ENCODE data around the gene VPS26C.

Gene VPS26C

DNA sequence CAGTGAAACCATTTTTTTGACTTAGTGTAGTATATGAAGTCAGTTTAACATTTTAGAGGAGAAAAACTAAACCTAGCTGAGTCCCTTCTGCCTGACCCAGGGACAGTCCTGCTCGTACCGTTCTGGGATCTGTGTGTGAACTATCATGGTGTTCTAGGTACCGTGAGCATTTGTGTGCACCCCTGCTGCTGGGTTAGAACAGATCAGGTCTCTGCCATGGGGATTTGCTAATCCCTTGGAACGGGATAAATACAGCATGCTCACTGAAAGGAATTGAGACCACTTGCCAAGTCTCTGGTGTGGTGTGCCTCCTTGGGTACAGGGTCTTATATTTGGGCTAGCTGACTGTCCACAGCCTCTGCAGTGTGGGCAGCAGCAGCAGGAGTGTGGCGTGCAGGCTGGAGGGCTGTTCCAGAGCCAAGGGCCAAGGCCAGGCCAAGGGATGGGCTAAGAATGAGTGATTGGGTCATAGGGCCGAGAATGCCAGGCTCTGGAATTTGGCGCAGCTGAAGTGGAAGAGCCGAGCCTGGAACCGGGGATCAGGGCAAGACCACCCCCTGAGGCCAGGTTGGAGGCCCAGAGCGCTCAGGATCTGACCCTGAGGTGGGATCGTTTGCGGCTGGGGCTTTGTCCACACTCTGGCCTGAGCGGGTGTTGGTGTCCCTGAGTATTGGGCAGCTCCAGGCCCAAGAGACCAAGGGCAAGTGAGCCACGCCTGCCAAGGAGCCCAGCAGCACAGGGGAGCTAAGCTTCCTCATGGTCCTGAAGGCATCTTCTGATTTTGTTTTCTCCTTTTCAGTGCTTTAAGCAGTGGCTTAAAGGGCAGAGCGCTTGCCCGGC, 66.3 kb downstream of the VPS26C start:
- no peak for DNase-seq

DNA sequence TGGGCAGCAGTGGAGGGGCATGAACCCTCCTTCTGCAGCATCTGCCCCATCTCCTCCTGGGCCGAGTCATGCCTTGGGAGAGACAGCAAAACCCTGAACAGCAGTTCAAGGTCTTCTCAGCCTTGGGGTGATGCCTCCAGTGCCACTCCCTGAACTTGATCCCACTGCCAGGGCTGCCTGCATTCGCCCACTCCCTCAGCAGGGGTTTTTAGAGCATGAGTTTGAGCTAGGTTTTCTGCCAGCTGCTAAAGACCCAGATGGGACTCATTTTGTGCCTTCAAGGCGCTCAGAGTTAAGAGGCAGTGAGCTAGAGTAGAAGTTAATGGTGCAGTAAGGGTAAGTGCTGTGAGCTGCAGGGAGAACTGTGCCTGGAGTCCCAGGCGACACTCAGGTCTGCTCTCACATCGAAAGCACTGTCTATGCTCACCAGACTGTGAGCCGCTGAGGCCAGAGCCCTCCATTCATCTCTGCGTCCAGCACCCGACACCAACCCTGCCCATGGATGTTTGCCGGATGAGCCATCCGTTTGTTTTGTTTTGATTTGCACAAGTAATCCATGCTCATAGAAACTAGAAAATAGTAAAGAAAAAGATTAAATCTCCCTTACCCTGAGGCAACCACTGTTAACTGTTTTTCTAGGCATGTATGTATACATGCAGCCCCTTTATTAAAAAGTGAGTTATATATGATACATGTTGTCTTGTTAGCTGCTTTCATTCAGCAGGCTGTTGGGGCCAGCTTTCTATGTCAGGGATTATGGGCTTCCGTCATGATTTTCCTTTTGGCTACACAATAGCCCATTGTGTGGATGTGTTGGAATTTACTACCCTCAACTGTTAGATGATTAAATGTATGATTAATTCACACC, 67.8 kb downstream of the VPS26C start:
- DNase-seq = no peak

DNA sequence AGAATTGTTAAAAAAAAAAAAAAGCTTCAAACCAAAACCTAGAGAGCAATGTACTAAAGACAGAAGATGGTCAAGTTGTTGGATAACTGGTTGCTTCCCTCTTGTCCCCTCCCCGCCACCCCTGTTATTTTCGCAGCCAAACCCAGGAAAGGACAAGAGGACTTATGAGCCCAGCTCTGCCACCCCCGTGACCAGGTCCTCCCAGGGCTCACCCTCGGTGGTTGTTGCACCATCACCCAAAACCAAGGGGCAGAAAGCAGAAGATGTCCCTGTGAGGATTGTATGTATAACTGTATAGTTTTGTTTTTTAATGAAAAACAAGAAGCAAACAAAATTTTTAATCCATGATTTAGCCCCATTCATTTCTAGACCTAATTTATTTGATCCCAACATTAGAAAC, 69.4 kb downstream of the VPS26C start:
- no peak for DNase-seq

DNA sequence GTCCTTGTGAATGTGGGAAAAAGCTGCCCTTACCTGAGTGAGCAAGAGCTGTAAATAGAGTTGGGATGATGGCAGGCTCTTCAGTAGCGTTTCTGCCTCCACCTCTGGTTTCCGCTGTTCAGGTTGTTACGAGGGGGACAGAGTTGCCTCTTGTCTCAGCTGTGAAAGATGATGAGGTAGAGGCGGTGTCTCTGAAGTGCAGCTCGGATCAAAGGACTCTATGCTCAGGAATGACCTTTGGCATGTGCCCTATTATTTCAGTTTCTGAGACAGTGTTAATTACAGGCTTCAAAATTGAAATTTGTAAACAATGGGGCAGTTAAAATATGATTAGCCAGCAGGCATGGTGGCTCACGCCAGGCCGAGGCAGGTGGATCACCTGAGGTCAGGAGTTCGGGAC, 70.3 kb downstream of the VPS26C start:
- DNase-seq = no peak

DNA sequence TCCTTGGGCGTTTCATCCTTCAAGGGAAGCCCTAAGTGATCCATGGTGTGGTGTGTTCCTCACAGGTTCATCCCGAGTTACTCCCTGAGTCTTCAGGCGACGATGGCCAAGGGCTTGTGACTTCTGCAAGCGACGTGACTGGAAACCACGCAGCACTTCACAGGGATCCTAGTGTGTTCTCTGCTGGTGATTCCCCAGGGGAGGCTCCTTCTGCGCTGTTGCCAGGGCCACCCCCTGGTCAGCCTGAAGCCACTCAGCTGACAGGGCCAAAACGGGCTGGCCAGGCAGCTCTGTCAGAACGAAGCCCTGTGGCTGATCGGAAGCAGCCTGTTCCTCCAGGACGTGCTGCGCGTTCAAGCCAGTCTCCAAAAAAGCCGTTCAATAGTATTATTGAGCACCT, 71.5 kb downstream of the VPS26C start:
- DNase-seq = no peak

DNA sequence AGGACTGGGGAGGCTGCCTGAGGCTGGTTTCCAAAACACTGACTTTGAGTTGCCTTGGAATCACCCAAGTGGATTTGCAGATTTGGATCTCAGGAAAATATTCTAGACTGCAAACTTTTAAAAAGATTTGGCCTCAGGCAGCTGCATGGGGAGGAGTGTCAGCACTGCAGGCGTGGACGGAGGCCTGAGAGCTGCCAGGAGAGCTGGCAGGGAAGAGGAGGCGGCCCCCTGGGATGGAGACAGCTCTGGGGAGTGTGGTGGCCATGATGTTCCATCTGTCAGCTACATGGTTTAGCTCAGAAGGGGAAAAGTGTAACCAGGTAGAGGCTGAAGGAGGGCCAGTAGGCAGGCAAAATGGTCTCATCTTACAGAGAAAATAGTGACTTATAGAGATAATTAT, 72.1 kb downstream of the VPS26C start:
- no peak for DNase-seq

DNA sequence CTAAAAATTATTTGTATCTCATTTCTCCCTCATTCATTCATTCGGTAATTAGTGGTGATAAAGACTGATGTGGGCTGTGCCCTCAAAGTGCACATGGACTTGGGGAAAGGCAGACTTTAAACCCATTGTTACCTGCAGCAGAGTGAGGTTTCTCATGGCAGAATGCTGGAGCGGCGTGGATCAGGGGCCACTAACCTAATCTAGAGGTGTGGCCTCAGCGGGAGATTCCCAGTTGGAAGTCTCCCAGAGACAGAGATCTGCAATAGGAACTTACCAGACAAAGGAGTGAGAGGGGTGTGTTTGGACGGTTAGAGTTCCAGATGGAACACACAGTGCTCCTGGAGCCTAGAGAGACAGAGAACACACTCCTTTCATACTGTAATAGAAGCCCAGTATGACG, 73.5 kb downstream of the VPS26C start:
- no peak for DNase-seq

DNA sequence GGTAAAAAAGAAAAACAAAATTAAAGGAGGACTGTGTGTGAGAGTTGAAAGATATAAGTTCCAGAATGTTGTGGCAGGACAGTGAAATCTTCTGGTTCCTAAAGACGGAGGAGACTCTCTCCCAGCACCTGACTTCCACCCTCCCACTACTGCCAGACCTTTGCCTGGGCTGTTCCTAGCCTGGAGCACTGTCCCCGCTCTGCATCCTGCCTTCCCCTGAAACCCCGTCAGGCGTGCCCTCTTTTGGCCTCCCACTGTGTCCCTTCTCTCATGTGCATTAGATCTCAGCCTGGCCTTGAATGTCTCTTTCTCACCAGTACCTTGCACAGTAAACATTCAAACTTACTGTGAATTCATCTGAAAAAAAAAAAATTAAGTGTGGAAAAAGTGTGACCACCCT, 74.1 kb downstream of the VPS26C start:
- no peak for DNase-seq

DNA sequence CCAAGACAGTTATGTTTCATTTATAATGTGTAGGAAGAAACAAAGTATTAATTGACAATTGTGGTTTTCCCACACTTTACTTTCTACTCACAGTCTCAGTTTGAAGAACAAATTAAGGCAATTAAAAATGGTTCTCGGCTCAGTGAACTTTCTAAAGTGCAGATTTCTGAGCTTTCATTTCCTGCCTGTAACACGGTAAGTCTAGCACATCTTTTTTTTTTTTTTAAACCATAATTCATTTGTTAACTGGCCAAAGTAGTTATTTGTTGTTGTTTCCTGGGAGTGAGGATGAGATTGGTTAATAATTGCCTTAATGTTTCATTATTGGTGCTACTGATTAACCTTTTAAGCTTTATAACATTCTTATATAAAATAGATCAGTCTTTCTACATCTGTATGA, 75.1 kb downstream of the VPS26C start:
- no peak for DNase-seq

DNA sequence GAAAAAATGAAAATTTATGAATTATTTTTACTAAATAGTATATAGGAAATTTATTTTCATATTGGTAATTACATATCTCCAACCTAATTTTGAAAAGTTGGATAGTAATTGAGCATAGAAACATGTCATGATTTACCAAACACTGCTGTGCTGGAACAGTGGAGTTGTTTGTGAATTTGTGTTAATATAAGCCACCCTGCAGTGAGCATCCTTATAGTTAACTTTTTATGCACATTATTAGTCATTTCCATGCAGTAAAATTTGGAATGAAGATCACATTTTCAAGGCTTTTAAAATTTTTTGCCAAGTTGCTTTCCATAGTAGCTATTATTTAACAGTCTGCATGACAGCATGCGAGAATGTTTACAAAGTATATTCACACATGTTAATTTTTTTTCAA, 78.3 kb downstream of the VPS26C start:
- DNase-seq = no peak

DNA sequence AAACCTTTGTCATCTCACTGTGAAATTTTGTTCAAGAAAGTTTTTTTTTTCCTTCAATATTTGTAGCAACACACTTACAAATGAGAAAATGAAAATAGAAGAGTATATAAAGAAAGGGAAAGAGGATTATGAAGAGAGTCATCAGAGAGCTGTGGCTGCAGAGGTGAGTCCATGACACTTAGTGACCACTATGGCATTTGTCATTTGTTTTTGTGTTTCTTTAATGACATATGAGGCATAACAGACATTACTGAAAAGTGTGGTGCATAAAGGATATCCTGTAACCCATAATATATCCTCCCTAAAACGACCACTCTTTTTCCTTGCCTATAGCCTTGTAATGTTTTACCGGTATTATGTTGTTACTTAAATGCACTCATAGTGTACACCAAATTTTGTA, 80.2 kb downstream of the VPS26C start:
- DNase-seq = no peak

DNA sequence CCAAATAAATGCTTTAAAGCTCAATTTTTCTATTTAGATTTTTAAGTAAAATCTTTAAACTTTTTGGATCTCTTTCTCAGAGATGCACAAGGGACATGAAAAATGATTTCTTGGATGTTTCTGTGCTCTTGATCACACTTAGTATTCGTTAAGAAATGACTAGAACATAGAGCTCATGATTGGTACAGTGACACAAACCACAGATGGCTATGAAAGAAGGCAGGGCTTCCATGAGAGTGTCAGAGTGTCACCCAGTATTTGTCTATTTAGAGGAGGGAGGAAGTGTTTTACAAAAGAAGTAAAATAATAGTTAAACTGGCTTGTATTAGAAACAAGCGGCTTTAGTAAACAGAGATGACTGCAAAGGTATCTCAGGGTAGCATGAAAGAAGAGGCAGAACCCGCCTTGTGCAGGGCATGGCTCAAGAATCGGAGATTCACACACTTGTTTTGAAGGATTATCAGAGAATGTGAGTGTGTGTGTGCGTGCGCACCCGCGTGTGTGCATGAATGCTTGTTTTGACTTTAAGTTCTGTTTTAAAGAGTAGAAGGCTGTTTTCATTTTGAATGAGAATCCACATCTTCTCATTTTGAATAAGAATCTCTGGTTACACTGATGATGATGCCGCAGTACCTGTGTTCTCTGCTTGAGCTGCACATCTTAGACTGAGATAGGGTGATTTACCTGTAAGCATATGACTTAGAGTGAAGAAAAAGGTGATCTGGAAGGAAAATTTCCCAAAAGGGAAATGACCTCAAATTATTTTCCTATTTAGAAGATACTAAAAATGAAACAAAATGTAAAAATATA, 82.1 kb downstream of the VPS26C start:
- DNase-seq = no peak

DNA sequence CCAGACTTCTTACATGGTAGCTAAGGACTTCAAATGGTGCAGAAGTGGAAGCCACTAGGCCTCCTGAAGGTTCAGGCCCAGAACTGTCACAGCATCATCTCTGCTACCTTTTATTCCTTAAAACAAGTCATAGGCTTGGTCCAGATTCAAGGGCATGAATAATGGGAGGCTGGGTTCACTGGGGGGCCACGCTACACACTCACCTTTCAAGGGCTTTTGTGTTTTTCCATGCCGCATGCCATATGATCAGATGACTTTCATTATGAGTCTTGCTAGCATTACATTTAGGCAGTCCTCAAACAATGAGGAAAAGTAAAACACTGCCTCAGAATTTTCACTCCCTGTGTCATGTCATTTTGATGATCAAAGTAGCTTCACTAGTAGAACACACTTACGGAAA, 83.4 kb downstream of the VPS26C start:
- no peak for DNase-seq

DNA sequence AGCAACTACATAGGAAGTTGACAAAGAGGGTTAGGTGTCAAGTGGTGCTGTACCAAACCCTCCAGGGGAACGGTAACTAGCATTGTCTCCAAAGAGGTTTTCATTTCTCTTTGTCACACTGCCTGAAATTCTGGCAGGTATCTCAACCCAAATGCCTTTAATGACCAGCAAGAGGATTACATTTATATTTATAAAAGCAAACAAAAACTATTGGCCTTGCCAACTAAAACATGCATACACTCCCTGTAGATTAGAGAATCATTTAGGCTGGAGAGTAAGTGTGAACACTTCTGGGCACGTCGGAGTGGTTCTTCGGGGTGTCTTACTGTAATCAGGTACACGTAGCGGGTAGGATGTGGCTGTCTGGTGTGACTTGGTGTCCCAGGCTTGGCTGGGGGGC, 84.9 kb downstream of the VPS26C start:
- DNase-seq = no peak

DNA sequence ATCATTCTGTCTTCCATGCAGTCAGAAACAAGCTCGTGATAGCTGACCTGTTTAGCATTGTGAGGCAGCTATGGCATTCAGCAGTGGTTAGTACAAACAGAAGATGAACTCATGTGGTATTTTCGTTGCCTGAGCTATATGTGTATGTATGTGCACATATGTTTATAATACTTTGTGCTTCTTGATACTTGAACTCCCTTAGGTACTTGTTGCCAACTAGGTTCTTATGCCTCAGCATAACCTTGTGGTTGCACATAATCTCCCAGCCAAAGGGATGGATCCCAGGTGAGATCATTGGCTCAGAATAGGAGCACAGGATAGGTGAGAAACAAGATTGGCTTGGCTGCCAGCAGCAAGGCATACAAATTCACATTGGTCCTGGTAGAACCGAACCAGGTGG, 86.1 kb downstream of the VPS26C start:
- DNase-seq = no peak

DNA sequence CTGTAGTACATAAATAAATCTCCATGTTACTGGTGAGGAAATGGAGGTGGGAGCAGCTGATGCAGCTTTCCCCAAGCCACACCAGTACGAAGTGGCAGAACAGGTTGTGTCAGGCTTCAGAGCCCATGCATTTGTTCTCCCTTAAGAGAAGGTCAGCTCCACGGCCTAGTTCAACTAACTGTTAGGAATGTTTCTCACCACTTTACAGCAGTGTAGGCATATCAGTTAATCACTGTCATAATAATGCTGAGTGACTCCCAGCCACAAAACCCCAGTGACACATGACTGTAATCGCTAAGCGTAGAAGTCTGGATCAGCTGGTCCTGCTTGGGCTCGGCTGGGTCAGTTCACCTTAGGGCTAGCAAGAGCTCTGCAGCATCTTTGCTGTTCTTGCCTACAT, 90.4 kb downstream of the VPS26C start:
- no peak for DNase-seq
